Omental fat pad (tissue), 4 donors: ENCODE results near the gene DGKD. TPM values are rescaled to one million over a fixed set of nuclear protein-coding genes. Genes with fewer than 3 reads are reported as not detected.

ENCODE experiments used
- ATAC-seq: fragments of 150-250 bp; one replicate; pipeline ENCODE4 v1.9.1; 2016; ENCODE audit warnings: mild to moderate bottlenecking, moderate library complexity; ENCODE audit not compliant: low FRiP score
- DNase-seq: peaks from one replicate; pipeline ENCODE4 v3.0.0-alpha.2; 2019; ENCODE audit warnings: low spot score
- total RNA-seq, 4 donors: library from RNA; depleted of rRNA; stranded (reverse); fragments of >200 nt; gene quantifications; one replicate each; pipeline ENCODE4 v1.1.0, GENCODE V29; 2016
- TF ChIP-seq, protein P1 (sequence below), 3 donors: fragments of 450-650 bp; IDR thresholded peaks; one replicate each; pipeline ENCODE4 v1.5.1; 2016 to 2017; ENCODE audit warnings: antibody characterized with exemption in 3 of 3, mild to moderate bottlenecking in 3 of 3, moderate library complexity in 2 of 3

Gene DGKD
- total RNA-seq, 4 donors from 2014 or later = 15.3 to 37.5 (median 22.9) TPM

DNA sequence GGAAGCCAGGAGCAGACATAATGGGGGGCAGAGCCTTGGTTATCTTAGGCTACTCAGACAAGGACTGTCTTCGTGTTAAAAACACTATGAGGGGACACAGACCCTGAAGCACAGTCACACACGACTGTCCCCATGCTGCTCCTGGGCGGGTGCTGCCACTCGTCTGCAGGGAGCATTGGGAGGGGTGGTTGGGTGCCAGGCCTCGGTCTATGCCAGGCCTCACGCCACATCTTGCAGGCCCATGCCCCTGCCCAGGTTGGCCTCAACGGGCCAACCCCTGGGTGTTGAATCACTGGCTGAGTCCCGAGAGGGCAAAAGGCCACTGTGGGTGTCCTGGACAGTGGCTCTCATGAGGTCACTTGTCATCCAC lies 114.4 kb downstream of the DGKD start:
- TF ChIP-seq, protein P1, sequence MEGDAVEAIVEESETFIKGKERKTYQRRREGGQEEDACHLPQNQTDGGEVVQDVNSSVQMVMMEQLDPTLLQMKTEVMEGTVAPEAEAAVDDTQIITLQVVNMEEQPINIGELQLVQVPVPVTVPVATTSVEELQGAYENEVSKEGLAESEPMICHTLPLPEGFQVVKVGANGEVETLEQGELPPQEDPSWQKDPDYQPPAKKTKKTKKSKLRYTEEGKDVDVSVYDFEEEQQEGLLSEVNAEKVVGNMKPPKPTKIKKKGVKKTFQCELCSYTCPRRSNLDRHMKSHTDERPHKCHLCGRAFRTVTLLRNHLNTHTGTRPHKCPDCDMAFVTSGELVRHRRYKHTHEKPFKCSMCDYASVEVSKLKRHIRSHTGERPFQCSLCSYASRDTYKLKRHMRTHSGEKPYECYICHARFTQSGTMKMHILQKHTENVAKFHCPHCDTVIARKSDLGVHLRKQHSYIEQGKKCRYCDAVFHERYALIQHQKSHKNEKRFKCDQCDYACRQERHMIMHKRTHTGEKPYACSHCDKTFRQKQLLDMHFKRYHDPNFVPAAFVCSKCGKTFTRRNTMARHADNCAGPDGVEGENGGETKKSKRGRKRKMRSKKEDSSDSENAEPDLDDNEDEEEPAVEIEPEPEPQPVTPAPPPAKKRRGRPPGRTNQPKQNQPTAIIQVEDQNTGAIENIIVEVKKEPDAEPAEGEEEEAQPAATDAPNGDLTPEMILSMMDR (IDR thresholded peaks at IDR 0.05) = no peak
- DNase-seq (peak; percentile 9), ATAC-seq (no peak)

DNA sequence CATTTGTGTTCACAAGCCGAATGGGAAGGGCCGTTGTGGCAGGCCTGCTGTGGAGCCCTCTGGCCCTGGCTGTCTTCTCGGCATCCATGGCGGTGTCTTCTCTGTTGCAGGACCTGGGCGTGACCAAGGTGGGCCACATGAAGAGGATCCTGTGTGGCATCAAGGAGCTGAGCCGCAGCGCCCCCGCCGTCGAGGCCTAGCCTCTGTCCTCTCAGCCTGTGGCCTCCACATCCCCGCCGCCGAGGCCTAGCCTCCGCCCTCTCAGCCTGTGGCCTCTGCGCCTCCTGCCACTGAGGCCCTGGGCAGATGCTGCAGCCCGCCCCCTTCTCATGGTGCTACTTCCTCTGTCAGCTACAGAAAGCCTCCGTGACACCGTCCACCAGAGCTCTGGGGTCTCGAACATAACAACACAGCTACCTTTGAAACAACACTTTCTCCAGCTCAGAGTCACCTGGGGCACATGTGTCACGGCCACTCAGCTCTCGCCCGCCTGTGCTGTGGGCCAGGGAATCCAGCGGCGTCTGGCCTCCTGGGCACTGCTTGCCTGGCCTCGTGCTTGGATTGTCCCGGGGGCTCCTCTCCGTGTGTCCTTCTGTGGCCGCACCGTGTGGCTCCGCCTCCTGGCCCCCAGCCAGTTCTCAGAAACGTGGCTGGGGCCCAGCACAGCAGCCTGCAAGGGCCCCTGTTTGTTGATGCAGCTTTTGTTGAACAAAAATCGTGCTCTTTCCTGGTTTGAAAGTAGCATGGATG lies 115.1 kb downstream of the DGKD start:
- DNase-seq (peak; percentile 17), ATAC-seq (no peak)
- TF ChIP-seq, protein P1 (IDR thresholded peaks at IDR 0.05) = no peak

- TF ChIP-seq, protein P1 (IDR thresholded peaks at IDR 0.05) = no peak
- peak; percentile 21 for DNase-seq
- no peak for ATAC-seq
Observed at GRCh38 chr2:233470011-233470687, 115.9 kb downstream of the DGKD start.

DNA sequence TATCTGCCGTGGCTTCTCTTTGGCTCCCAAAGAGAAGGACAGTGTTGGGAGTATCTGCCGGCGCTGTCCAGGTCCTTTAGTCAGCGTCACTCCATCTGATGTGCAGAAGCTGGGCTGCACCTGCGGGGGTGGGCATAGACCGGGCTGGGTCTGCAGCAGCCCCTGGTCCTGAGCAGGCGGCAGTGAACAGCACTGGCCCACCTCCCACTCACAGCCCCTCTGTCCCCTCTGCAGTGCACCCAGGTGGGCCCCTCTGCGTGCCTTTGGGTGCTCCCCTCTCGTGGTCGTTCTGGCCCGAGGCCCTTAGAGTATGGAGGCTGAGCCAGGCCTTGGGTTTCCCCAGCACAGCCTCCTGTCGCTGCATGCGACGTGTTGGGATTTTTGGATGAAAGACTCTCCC lies 116.5 kb downstream of the DGKD start:
- ATAC-seq (no peak), DNase-seq (peak; percentile 11)
- TF ChIP-seq, protein P1 (IDR thresholded peaks at IDR 0.05) = no peak

- peak; percentile 18 for DNase-seq
- TF ChIP-seq, protein P1 (IDR thresholded peaks at IDR 0.05) = no peak
- ATAC-seq = no peak
Observed at GRCh38 chr2:233471291-233472035, 117.2 kb downstream of the DGKD start.

- TF ChIP-seq, protein P1 (IDR thresholded peaks at IDR 0.05) = no peak
- ATAC-seq (no peak), DNase-seq (peak; percentile 17)
Observed at GRCh38 chr2:233473386-233473791, 119.1 kb downstream of the DGKD start.
